SKM-1 (cell line): Measurements from ENCODE around the gene PDE6H.

Experiments
- DNase-seq: peaks from one replicate; lab custom pipeline; 2025; ENCODE audit not compliant: unreplicated experiment; lab: John Stamatoyannopoulos, UW

Gene PDE6H

DNA sequence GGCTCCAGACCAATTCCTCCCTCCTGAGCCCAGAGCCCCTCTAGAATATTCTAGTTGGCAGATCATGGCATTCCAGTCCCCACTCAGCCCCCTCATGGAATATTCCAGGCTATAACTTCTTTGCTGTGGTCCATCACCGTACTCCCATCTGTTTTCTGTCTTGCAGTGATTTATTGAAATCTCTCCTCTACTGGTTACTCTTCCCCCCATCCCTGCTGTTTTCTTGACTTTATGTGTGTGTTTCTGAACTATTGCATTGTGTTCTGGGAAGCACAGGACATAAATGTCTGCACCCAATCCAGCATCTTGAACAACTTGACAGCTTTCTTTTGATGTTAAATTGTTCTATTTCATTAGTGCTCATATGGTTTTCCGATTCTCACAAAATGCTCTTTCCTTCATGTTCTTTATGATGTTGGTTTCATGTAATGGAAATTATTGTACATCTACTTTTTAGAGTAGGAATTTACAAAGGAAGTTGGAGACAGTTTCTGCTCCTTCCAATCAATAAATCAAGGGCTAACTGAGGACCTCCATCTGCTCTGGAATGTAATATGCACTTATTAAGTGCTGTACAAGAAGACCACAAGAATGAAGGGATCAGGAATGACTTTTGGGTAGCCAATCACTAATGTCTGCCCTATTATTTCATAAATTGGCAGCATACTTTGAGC lies 26.3 kb downstream of the PDE6H start:
- DNase-seq: no peak

GRCh38 chr12:14999695-15000365 lies 27.0 kb downstream of the PDE6H start:
- DNase-seq: no peak

DNA sequence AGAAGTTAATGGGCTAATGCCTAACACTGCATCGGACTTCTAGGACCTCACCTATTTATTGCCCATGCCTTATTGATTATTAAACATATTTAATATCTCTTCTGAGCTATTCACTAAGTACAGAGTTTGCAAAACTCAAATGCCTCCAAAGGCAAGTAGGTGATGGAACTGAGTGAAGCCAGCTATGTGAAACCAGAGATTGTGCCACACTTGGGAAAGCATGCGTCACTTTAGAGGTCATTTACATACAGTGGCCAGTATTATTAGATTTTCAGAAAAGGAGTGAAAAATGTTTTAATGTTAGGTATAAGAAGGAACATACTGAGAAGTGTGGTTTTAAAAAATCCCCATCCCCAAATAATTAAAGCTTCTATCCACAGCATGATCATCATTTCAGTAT lies 27.7 kb downstream of the PDE6H start:
- no peak for DNase-seq

- no peak for DNase-seq
Measured at GRCh38 chr12:15001733-15002382, 29.0 kb downstream of the PDE6H start.

DNA sequence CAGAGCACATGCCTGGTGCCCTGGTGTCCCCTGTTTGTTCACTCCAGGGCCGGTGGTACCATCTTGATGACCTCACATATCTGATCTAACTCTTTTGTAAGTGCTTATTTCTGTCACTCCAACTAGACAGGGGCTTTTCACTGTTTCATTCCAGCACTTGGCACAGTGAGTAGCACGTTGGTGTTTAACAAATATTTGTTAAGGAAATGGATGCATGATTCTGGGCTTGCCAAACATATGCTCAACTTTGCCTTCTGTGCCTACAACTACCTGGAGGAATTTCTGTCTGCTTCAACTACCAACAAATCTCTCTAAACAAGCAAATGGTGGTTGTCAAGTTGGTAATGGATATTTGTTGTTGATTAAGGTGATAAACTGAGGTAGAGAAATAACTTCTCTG lies 31.6 kb downstream of the PDE6H start:
- no peak for DNase-seq

- DNase-seq: no peak
Measured at GRCh38 chr12:15005064-15005463, 32.2 kb downstream of the PDE6H start.

DNA sequence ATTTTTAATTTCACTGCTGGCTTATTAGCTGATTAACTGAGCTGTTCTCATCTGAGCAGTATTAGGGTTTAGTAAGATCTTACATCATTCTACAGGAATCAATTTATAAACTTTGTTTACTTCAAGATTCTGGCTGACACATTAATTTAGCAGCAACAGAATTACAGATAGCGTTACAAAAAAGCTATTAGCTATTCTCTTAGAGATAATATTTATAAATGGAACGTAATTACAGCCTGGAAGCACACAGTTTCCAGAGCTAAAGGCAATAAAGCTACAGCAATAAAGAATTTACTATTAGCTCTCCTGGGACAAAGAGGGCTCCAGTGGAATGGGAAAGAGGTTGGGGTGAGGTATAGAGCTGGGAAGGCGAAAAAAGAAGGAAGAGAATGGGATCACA lies 34.7 kb downstream of the PDE6H start:
- no peak for DNase-seq

GRCh38 chr12:15011162-15011561 lies 38.3 kb downstream of the PDE6H start:
- DNase-seq: no peak

- no peak for DNase-seq
Measured at GRCh38 chr12:15013634-15014179, 40.9 kb downstream of the PDE6H start.

GRCh38 chr12:15014708-15015107 lies 41.9 kb downstream of the PDE6H start:
- no peak for DNase-seq

- DNase-seq: no peak
Measured at GRCh38 chr12:15015121-15015520, 42.3 kb downstream of the PDE6H start.

DNA sequence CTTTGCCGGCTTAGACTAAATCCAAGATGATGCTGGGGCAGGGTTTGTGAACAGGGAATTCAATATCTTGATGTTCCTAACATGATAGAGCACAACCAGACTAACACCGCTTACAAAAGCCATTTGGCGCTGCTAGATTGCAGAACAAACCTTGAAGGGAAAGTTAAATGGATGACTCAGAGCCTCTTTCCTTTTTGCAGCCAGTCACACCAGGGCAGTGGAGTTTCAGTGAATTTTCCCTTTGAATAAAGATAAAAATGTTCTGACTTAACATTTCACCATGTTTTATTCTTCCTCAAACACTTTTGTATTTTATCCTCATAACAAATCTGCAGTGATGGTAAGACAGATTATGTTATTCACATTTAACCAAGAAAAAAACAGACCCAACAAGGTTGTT lies 47.3 kb downstream of the PDE6H start:
- DNase-seq: no peak
